ENCODE measurements around the gene AKAP13. TPM values are rescaled to one million over a fixed set of nuclear protein-coding genes. Genes with fewer than 3 reads are reported as not detected.

Gene AKAP13
- total and polyA plus RNA-seq, 5 experiments from 2014 or later = 113 to 244 (median 131) TPM

DNA sequence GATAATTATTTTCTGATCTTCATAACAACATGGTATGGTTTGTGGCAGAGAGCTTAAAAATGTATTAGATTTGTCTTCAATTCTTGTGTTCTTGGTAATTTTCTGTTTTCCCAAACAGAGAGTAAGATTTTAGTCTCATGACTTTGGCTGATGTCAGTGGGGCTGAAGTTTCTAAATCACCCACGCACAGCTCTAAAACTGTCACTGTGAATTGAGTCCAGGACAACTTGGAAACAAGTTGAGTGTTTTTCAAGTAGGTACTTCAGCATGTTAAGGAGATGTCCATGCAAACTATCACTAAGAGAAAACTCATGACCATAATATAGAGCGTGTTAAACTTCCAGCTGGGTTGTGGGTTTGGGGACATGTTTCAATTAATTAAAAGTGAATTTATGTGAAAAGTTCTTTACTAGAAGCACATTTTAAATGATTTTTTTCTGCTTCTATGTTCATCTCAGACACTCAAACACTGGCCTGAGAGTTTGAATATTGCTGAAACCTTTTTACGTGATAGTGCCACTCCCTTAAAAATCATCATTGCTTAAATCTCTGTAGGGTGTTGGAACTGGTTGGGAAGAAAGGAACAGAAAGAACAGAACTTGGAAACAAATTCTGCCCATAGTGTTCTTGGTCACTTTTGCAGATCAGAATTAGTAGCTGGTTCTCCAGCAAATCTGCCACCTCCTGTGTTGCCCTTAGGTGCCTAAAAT lies 324.5 kb downstream of the AKAP13 start:
- peaks cover 36 to 90% (median 79%) of the 10 kb centered on the region in 4 donors for H3K4me1 Mint-ChIP-seq
- no peak for ATAC-seq
- peaks cover 0 to 50% (median 10%) of the 10 kb centered on the region in 3 donors for H3K36me3 Mint-ChIP-seq
- H3K27me3 Mint-ChIP-seq = no peaks in the 10 kb centered on the region
- POLR2A ChIA-PET = interaction anchor here (1.0 to 8.4 kb wide), 2 partner anchors 13 to 17 kb away, joined by 3 to 54 read pairs; no protein-coding TSS in a partner anchor
- no peak for DNase-seq
- no peaks in the 10 kb centered on the region for H3K9me3 Mint-ChIP-seq
- H3K4me3 Mint-ChIP-seq = peak overlapping the region in 9 of 10 donors; percentile 4 to 75 (median 67)
- H3K27ac Mint-ChIP-seq = peak overlapping the region; percentile 80 to 100 (median 88)

DNA sequence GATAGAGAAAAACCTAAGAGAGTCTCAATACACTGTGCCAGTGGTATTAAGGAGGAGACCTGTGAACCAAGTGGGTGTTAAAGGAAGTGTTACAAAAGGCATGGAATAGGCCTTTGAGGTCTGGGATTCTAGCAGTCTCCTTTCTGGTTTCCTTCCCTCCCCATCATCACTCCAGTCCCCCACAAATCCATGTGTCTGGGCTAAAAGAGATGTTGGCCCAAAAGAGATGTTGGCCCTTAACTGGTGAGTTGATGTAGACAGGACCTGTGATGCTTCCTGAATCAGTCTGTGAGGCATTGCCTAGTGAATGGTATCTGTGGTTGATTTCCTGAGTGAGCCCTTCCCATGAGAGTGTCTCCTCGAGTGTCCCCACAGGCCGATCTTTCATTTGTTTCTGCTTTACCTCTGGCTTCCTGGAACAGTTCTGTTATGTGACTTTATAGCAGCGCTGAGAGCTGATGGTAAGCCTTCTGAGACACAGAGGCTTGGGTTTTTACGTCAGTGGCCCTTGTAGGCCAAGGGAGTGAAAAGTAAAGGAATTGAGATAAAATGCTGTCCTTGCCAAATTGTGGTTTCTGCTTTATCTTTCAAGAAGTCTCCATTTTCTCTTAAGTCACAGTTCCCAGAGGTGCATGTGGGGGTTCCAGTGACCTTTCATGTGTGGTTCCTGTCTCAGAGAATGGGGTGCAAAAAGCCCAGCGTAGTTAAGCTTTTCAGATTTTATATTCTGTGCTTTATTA lies 326.5 kb downstream of the AKAP13 start:
- H3K9me3 Mint-ChIP-seq = no peaks in the 10 kb centered on the region
- POLR2A ChIA-PET = interaction anchor here (0.5 to 8.4 kb wide), 5 partner anchors 10 to 1076 kb away, joined by 3 to 54 read pairs (median 3); no protein-coding TSS in a partner anchor
- peaks cover 0 to 61% (median 5%) of the 10 kb centered on the region in 3 donors for H3K36me3 Mint-ChIP-seq
- peak overlapping the region; percentile 76 to 95 (median 87) for H3K4me3 Mint-ChIP-seq
- DNase-seq = peak in 8 of 10 donors; percentile 18 to 76 (median 64)
- no peaks in the 10 kb centered on the region for H3K27me3 Mint-ChIP-seq
- H3K4me1 Mint-ChIP-seq = peaks cover 31 to 87% (median 69%) of the 10 kb centered on the region in 4 donors
- ATAC-seq = peak; percentile 75 to 85
- H3K27ac Mint-ChIP-seq = peak overlapping the region; percentile 91 to 100 (median 99)

DNA sequence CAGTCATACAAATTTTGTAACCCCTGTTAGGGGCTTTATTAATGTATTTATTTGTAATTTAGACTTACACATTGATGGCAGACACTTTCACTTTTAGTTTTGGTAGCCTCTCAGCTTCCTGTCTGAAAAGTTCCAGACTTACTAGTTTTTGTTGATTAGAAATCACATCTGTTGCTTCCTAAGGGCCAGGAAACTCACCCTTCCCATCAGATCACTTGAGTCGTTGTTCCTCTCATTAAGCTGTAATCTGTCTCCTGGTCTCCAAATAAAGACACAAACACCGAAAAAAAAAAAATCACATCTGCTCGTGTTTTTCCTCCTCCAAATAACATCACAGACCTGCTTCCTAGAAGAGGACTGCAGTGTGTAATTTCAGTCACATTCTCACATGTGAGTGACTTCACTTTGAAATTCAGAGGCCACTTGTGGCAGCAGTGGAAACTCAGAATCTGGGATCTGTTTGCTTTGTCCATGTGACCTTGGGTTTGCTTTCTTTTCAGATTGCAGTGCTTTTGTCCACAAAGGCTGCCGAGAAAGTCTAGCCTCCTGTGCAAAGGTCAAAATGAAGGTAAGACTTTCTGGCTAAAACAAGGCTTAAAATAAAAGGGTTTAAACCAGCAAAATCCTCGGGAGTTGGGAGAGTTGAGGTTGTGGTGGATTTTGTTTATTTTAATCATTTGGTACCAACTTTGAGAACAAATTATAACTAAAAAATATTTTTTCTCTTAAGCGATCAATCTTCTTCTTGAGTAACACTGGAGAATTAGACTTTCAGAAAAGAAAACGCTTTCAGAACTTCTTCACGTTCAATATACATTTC lies 327.3 kb downstream of the AKAP13 start:
- ATAC-seq (peak; percentile 42 to 46), DNase-seq (peak in 1 of 10 donors; percentile 72)
- Mint-ChIP-seq H3K36me3 (peaks cover 0 to 68% (median 5%) of the 10 kb centered on the region in 3 donors), H3K9me3 (no peaks in the 10 kb centered on the region), H3K4me1 (peaks cover 23 to 84% (median 67%) of the 10 kb centered on the region in 4 donors), H3K27ac (peak overlapping the region; percentile 91 to 100 (median 99)), H3K27me3 (no peaks in the 10 kb centered on the region), H3K4me3 (peak overlapping the region; percentile 76 to 95 (median 87))
- POLR2A ChIA-PET = interaction anchor here (0.5 to 8.4 kb wide), 5 partner anchors 11 to 1077 kb away, joined by 3 to 54 read pairs (median 3); no protein-coding TSS in a partner anchor

DNA sequence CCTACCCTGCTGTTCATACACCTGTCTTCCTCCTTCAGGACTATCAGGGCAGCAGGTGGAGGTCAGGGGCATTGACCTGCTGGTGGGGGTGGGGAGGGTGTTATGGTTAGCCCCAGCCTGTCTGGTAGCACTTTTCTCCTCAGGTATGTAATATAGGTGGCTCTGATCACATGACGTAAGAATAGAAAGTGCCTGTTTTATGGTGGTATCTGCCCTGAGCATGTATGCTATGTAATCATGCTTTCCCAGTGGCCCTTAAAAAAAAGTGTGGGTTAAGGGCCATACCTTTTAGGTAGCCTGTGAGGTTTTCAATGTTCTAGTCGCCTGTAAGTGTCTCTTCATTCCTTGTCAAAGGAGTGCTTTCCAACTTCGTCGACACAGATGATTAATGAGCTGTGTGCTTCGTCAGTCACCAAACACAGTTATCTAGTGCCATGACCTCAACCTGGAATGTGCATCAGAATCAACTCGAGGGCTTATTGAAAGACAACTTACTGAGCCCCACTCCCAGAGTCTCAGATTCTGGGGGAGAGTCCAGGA lies 328.1 kb downstream of the AKAP13 start:
- H3K4me3 Mint-ChIP-seq = peak overlapping the region in 8 of 10 donors; percentile 8 to 95 (median 79)
- H3K27me3 Mint-ChIP-seq = no peaks in the 10 kb centered on the region
- DNase-seq = no peak
- peaks cover 0 to 73% (median 5%) of the 10 kb centered on the region in 3 donors for H3K36me3 Mint-ChIP-seq
- H3K4me1 Mint-ChIP-seq = peaks cover 24 to 77% (median 66%) of the 10 kb centered on the region in 4 donors
- no peaks in the 10 kb centered on the region for H3K9me3 Mint-ChIP-seq
- ATAC-seq = no peak
- POLR2A ChIA-PET = no interaction called here
- H3K27ac Mint-ChIP-seq = peak overlapping the region; percentile 53 to 100 (median 98)

DNA sequence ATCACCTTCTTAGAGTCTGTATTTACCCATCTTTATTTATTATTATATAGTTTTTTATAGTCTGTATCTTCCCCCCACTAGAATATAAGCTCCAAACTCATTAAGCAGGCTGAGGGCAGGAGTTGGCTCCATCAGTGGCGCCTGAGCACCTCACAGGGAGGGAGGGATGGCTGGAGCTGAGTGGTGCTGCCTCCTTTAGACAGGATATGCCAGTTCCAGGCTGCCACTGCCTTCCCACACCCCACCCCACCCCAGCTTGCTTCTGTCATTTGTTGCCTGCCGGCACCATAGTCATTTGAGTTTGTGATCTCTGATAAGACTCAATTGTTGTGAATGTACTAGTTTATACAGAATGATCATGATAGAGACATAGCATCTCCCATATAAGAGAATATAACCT lies 328.8 kb downstream of the AKAP13 start:
- Mint-ChIP-seq H3K36me3 (peaks cover 5 to 77% (median 5%) of the 10 kb centered on the region in 3 donors), H3K4me3 (no peak overlapping the region), H3K27ac (peak overlapping the region in 9 of 10 donors; percentile 29 to 100 (median 96)), H3K27me3 (no peaks in the 10 kb centered on the region), H3K9me3 (no peaks in the 10 kb centered on the region), H3K4me1 (peaks cover 27 to 71% (median 62%) of the 10 kb centered on the region in 4 donors)
- DNase-seq = no peak
- no peak for ATAC-seq
- POLR2A ChIA-PET = no interaction called here

DNA sequence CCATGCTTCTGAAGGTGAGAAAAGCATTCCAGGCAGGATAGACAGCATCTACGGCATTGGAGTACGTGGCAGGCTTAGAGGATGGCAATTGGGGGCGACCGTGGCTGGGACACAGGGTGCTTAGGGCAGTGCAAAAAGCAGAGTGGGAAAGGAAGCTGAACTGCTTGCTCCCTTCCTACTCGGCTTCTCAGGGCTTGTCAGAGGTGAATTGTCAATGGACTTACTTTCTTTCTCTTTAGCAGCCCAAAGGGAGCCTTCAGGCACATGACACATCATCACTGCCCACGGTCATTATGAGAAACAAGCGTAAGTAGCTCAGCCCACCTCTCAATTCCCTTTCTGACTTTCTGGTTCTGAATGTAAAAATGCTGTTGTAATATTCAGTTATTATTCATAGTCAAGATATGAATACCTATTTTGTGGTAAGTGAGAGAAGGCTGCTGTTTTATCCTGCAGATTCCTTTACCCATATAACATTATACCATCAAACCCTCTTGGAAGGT lies 330.0 kb downstream of the AKAP13 start:
- ATAC-seq = no peak
- Mint-ChIP-seq H3K4me3 (no peak overlapping the region), H3K9me3 (no peaks in the 10 kb centered on the region), H3K4me1 (peaks cover 26 to 66% (median 53%) of the 10 kb centered on the region in 4 donors), H3K27me3 (no peaks in the 10 kb centered on the region), H3K36me3 (peaks cover 5 to 79% (median 8%) of the 10 kb centered on the region in 3 donors), H3K27ac (peak overlapping the region in 9 of 10 donors; percentile 38 to 95 (median 82))
- POLR2A ChIA-PET = no interaction called here
- no peak for DNase-seq

DNA sequence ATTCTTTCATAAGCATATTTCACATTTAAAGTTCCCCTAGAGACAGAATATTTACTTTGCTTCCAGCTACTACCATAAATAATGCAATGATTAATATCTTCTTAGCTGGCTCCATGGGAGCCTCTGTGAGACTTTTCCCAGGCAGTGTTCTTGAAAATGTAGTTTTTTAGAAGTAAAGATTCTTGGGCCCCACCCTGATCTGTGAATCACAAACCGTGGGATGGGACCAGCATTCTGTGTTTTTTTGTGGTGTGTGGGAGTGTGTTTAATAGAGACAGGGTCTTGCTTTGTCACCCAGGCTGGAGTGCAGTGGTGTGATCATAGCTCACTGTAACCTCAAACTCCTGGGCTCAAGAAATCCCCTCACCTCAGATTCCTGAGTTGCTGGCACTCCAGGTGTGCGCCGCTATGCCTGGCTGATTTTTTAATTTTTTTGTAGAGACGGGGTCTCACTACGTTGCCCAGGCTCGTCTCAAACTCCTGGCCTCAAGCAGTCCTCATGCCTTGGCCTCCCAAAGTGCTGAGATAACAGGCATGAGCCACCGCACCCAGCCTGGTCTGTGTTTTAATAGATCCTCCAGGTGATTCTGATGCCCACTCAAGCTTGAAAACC lies 331.3 kb downstream of the AKAP13 start:
- Mint-ChIP-seq H3K27me3 (no peaks in the 10 kb centered on the region), H3K4me1 (peaks cover 20 to 59% (median 45%) of the 10 kb centered on the region in 4 donors), H3K4me3 (no peak overlapping the region), H3K9me3 (no peaks in the 10 kb centered on the region), H3K36me3 (peaks cover 5 to 89% (median 12%) of the 10 kb centered on the region in 3 donors), H3K27ac (peak overlapping the region; percentile 22 to 91 (median 60))
- DNase-seq (no peak), ATAC-seq (no peak)
- POLR2A ChIA-PET = interaction anchor here (0.7 kb wide), 1 partner anchor 997 kb away, joined by 3 read pairs; no protein-coding TSS in a partner anchor

DNA sequence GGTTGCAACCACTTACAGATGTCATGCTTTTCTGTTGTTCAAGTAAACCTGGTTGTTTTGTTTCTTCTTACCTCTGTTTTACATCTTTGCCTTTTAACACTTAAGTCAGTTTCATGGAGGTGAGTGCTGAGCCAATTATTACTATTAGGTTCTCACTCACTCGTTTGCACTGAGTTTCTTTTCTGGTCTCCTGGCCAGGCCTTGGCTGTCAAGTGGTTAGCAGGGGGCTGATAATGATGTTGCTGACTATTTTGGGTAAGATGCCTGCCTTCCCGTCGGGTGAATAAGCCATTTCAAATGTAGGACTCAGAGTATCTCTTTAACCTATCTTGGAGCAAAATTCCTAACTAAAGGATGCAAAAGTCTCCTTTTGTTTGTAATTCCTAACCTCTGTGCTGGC lies 335.9 kb downstream of the AKAP13 start:
- no peaks in the 10 kb centered on the region for H3K27me3 Mint-ChIP-seq
- ATAC-seq (no peak), DNase-seq (no peak)
- no peak overlapping the region for H3K4me3 Mint-ChIP-seq
- peaks cover 14 to 35% (median 20%) of the 10 kb centered on the region in 4 donors for H3K4me1 Mint-ChIP-seq
- POLR2A ChIA-PET = no interaction called here
- peaks cover 5 to 99% (median 27%) of the 10 kb centered on the region in 3 donors for H3K36me3 Mint-ChIP-seq
- H3K27ac Mint-ChIP-seq = peak overlapping the region in 8 of 10 donors; percentile 14 to 86 (median 72)
- H3K9me3 Mint-ChIP-seq = no peaks in the 10 kb centered on the region

DNA sequence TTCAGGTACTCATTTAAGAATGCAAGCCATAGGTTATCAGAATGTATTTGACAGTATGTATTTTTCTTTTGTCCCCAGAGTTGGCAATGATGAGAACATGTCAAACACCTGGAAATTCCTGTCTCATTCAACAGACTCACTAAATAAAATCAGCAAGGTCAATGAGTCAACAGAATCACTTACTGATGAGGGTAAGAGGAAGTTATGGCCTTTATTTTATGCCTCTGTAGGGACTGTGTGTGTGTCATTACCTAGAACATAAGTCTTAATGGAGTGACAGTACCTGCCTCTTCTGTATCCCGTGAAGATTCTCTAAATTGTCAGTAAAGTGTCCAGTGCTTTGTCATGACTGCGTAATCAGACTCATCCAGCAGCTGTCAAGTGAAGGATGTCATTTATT lies 336.8 kb downstream of the AKAP13 start:
- POLR2A ChIA-PET = no interaction called here
- Mint-ChIP-seq H3K27me3 (no peaks in the 10 kb centered on the region), H3K27ac (peak overlapping the region in 9 of 10 donors; percentile 6 to 86 (median 68)), H3K36me3 (peaks cover 5 to 99% (median 27%) of the 10 kb centered on the region in 3 donors), H3K4me1 (peaks cover 9 to 26% (median 16%) of the 10 kb centered on the region in 4 donors), H3K9me3 (no peaks in the 10 kb centered on the region), H3K4me3 (no peak overlapping the region)
- DNase-seq (no peak), ATAC-seq (no peak)

DNA sequence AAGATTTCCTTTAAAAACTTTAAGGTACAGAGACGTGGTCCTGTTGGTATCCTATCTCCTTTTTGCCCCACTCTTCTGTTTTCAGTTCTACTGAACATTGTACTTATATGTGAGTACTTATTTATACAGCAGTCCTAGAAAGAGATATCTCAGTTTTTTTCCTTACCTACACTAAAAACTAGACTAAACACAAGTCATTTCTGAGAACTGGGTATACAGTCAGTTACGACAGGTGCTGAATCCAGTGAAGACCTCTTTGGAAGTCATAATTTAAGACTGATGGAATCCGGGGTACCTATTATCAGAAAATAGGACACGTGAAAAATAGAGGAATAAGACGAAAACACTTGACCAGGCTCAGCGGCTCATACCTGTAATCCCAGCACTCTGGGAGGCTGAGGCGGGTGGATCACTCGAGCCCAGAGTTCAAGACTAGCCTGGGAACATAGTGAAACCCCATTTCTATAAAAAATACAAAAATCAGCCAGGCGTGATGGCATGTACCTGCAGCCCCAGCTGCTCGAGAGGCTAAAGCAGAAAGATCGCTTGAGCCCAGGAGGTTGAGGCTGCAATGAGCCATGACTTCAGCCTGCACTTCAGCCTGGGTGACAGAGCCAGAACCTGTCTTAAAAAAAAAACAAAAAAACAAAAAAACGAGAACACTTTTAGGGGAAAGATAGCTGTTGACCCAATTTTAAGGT lies 338.0 kb downstream of the AKAP13 start:
- H3K27ac Mint-ChIP-seq = peak overlapping the region; percentile 27 to 81 (median 62)
- H3K4me3 Mint-ChIP-seq = peak overlapping the region in 1 of 10 donors; percentile 56
- H3K27me3 Mint-ChIP-seq = no peaks in the 10 kb centered on the region

DNA sequence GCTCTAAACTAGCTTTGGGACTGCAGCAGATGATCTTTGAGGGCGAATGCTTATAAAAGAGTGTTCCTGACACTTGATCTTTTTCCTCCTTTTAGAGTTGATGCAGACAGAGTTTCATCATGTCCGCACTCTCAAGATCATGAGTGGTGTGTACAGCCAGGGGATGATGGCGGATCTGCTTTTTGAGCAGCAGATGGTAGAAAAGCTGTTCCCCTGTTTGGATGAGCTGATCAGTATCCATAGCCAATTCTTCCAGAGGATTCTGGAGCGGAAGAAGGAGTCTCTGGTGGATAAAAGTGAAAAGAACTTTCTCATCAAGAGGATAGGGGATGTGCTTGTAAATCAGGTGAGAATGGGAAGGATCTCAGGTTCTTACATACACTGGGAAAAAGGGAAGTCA lies 338.6 kb downstream of the AKAP13 start:
- POLR2A ChIA-PET = interaction anchor here (0.6 kb wide), 1 partner anchor 183 kb away, joined by 3 read pairs; no protein-coding TSS in a partner anchor
- Mint-ChIP-seq H3K4me1 (peaks cover 12 to 24% (median 15%) of the 10 kb centered on the region in 4 donors), H3K9me3 (no peaks in the 10 kb centered on the region)

More for the DNA sequence above, 338.0 kb downstream of the AKAP13 start:
- POLR2A ChIA-PET = no interaction called here
- Mint-ChIP-seq H3K36me3 (peaks cover 5 to 99% (median 28%) of the 10 kb centered on the region in 3 donors), H3K4me1 (peaks cover 12 to 23% (median 16%) of the 10 kb centered on the region in 4 donors), H3K9me3 (no peaks in the 10 kb centered on the region)
- ATAC-seq = no peak
- DNase-seq = no peak

More for the DNA sequence above, 338.6 kb downstream of the AKAP13 start:
- ATAC-seq = no peak
- Mint-ChIP-seq H3K27me3 (no peaks in the 10 kb centered on the region), H3K27ac (peak overlapping the region; percentile 27 to 81 (median 70)), H3K4me3 (no peak overlapping the region), H3K36me3 (peaks cover under 1 to 98% (median 31%) of the 10 kb centered on the region in 3 donors)
- no peak for DNase-seq
